HepG2 (cell line): ENCODE data around the gene OGFR. TPM values are rescaled to one million over a fixed set of nuclear protein-coding genes. Genes with fewer than 3 reads are reported as not detected.

Experiments
- ARNTL ChIP-seq: sonication (generic); formaldehyde crosslinking; IDR thresholded peaks from 2 replicates; pipeline ENCODE4 v1.4.0; 2020; ENCODE audit warnings: mild to moderate bottlenecking, missing genetic modification reagents
- CHD4 ChIP-seq: fragments of 200-600 bp; sonication (generic); IDR thresholded peaks from 2 replicates; pipeline ENCODE4 v1.7.0; 2017; ENCODE audit warnings: mild to moderate bottlenecking, low read length, borderline replicate concordance
- IKZF1 ChIP-seq: fragments of 450-650 bp; IDR thresholded peaks from 2 replicates; pipeline ENCODE4 v1.7.1; 2016
- JARID2 ChIP-seq: sonication (generic); formaldehyde crosslinking; IDR thresholded peaks from 2 replicates; pipeline ENCODE4 v1.8.1; 2023; ENCODE audit warnings: missing genetic modification reagents, inconsistent platforms; ENCODE audit not compliant: insufficient replicate concordance
- KAT7 ChIP-seq: IDR thresholded peaks from 2 replicates; pipeline ENCODE4 v1.6.1; 2018; ENCODE audit warnings: borderline replicate concordance, missing compliant biosample characterization
- KLF13 ChIP-seq: sonication (generic); formaldehyde crosslinking; IDR thresholded peaks from 2 replicates; pipeline ENCODE4 v1.4.0; 2020; ENCODE audit warnings: mild to moderate bottlenecking, missing genetic modification reagents
- NFYC ChIP-seq: IDR thresholded peaks from 2 replicates; pipeline ENCODE4 v1.6.1; 2016; ENCODE audit warnings: missing genetic modification reagents, missing compliant biosample characterization
- ONECUT2 ChIP-seq: sonication (generic); formaldehyde crosslinking; IDR thresholded peaks from 2 replicates; pipeline ENCODE4 v1.4.0; 2020; ENCODE audit warnings: missing genetic modification reagents
- PLSCR1 ChIP-seq: sonication (generic); formaldehyde crosslinking; IDR thresholded peaks from 2 replicates; pipeline ENCODE4 v1.5.0; 2020; ENCODE audit warnings: missing genetic modification reagents, mild to moderate bottlenecking, borderline replicate concordance
- RAD51 ChIP-seq: fragments of 450-650 bp; IDR thresholded peaks from 2 replicates; pipeline ENCODE4 v1.6.1; 2016; ENCODE audit warnings: borderline replicate concordance
- RNF219 ChIP-seq: sonication (generic); formaldehyde crosslinking; IDR thresholded peaks from 2 replicates; pipeline ENCODE4 v1.5.0; 2020; ENCODE audit warnings: mild to moderate bottlenecking, missing genetic modification reagents
- TBX3 ChIP-seq: fragments of 450-650 bp; IDR thresholded peaks from 2 replicates; pipeline ENCODE4 v1.6.1; 2017; ENCODE audit warnings: antibody characterized with exemption, mild to moderate bottlenecking, inconsistent platforms, borderline replicate concordance
- ZBTB2 ChIP-seq: sonication (generic); formaldehyde crosslinking; IDR thresholded peaks from 2 replicates; pipeline ENCODE4 v1.8.0; 2022; ENCODE audit warnings: low read depth, missing genetic modification reagents
- ZBTB7B ChIP-seq: sonication (generic); formaldehyde crosslinking; IDR thresholded peaks from 2 replicates; pipeline ENCODE4 v1.4.0; 2020; ENCODE audit warnings: missing genetic modification reagents
- ZKSCAN1 ChIP-seq: fragments of 150-350 bp; IDR thresholded peaks from 2 replicates; pipeline ENCODE4 v1.6.1; 2014; ENCODE audit warnings: low read length
- ZKSCAN5 ChIP-seq: sonication (generic); formaldehyde crosslinking; IDR thresholded peaks from 2 replicates; pipeline ENCODE4 v1.5.1; 2020; ENCODE audit warnings: mild to moderate bottlenecking, missing genetic modification reagents
- ZNF24 ChIP-seq: fragments of 450-650 bp; IDR thresholded peaks from 2 replicates; pipeline ENCODE4 v1.6.1; 2017; ENCODE audit warnings: antibody characterized with exemption, mild to moderate bottlenecking
- ZNF276 ChIP-seq: sonication (generic); formaldehyde crosslinking; IDR thresholded peaks from 2 replicates; pipeline ENCODE4 v1.4.0; 2020; ENCODE audit warnings: mild to moderate bottlenecking, low read depth, missing genetic modification reagents
- ZNF468 ChIP-seq: sonication (generic); formaldehyde crosslinking; IDR thresholded peaks from 2 replicates; pipeline ENCODE4 v1.8.0; 2022; ENCODE audit warnings: mild to moderate bottlenecking, moderate library complexity, missing genetic modification reagents
- ZNF501 ChIP-seq: sonication (generic); formaldehyde crosslinking; IDR thresholded peaks from 2 replicates; pipeline ENCODE4 v1.5.1; 2020; ENCODE audit warnings: mild to moderate bottlenecking, moderate library complexity, missing genetic modification reagents
- ZNF616 ChIP-seq: sonication (generic); formaldehyde crosslinking; IDR thresholded peaks from 2 replicates; pipeline ENCODE4 v1.5.0; 2020; ENCODE audit warnings: low read depth, mild to moderate bottlenecking, missing genetic modification reagents
- ZNF710 ChIP-seq: sonication (generic); formaldehyde crosslinking; IDR thresholded peaks from 2 replicates; pipeline ENCODE4 v1.5.0; 2020; ENCODE audit warnings: mild to moderate bottlenecking, missing genetic modification reagents, borderline replicate concordance
- polyA plus RNA-seq, 8 experiments: library from polyadenylated mRNA; depleted of rRNA in 3 of 8; stranded (reverse) in 7 of 8; unstranded in 1 of 8; fragments of >200 nt; fragmentation: Illumina TruSeq in 4 of 8; extraction: Trizol in 4 of 8; gene quantifications; 2 replicates each; pipeline versions ENCODE4 v1.2.1 to v1.2.3, GENCODE V29; 2011 to 2016; ENCODE audit warnings: low read depth in 4 of 8, missing spikeins in 1 of 8, mixed read lengths in 1 of 8; ENCODE audit not compliant: insufficient read depth in 1 of 8
- total RNA-seq, 5 experiments: library from RNA; depleted of rRNA; stranded (reverse); fragments of >200 nt; fragmentation: Illumina TruSeq; extraction: Trizol; gene quantifications; 2 replicates each; pipeline ENCODE4 v1.2.3, GENCODE V29; 2016; ENCODE audit warnings: low read depth in 1 of 5

OGFR gene
- total and polyA plus RNA-seq, 2 of the 13 experiments (the other 11 are each of a cell fraction or from before 2014, with no cell fraction given) = 47.7 to 81.8 TPM

GRCh38 chr20:62795023-62795761, 9.4 kb upstream of the OGFR start (continued):
- peak; percentile 71; the same call in 1 of the 2 replicates for TF ChIP-seq KAT7
- no peak; the same call in 1 of the 2 replicates for TF ChIP-seq KLF13 (CRISPR knock-in tag)
- no peak for TF ChIP-seq JARID2 (CRISPR knock-in tag)
- 0 out of 2 replicates have a peak, but pooled peaks have one; percentile 36 for TF ChIP-seq PLSCR1 (CRISPR knock-in tag)
- no peak for TF ChIP-seq ZNF24
- TF ChIP-seq ZBTB2 (CRISPR knock-in tag) = peak; percentile 77
- no peak for TF ChIP-seq ZKSCAN1
- no peak for TF ChIP-seq ONECUT2 (CRISPR knock-in tag)
- TF ChIP-seq ARNTL = peak; percentile 48; the same call in 1 of the 2 replicates
- TF ChIP-seq IKZF1 = no peak
- TF ChIP-seq ZKSCAN5 (CRISPR knock-in tag) = no peak
- peak; percentile 32; the same call in 1 of the 2 replicates for TF ChIP-seq ZNF710 (CRISPR knock-in tag)
- peak; percentile 62; the same call in 1 of the 2 replicates for TF ChIP-seq ZNF616 (CRISPR knock-in tag)
- TF ChIP-seq ZBTB7B (CRISPR knock-in tag) = peak; percentile 80
- TF ChIP-seq TBX3 = no peak
- TF ChIP-seq ZNF468 (CRISPR knock-in tag) = no peak
- peak; percentile 11; the same call in 1 of the 2 replicates for TF ChIP-seq NFYC (CRISPR knock-in tag)
- TF ChIP-seq CHD4 = peak; percentile 97
- no peak for TF ChIP-seq RAD51
- TF ChIP-seq ZNF501 (CRISPR knock-in tag) = peak; percentile 83
- 0 out of 2 replicates have a peak, but pooled peaks have one; percentile 60 for TF ChIP-seq ZNF276 (CRISPR knock-in tag)
- TF ChIP-seq RNF219 (CRISPR knock-in tag) = 0 out of 2 replicates have a peak, but pooled peaks have one; percentile 65
